ENCODE results near the gene CUX1. TPM values are rescaled to one million over a fixed set of nuclear protein-coding genes. Genes with fewer than 3 reads are reported as not detected.
A peak's percentile ranks its signal among the peaks of the same experiment; 100 is the strongest.

Gene CUX1
- total RNA-seq, 1 experiment from 2014 or later: 116 TPM

DNA sequence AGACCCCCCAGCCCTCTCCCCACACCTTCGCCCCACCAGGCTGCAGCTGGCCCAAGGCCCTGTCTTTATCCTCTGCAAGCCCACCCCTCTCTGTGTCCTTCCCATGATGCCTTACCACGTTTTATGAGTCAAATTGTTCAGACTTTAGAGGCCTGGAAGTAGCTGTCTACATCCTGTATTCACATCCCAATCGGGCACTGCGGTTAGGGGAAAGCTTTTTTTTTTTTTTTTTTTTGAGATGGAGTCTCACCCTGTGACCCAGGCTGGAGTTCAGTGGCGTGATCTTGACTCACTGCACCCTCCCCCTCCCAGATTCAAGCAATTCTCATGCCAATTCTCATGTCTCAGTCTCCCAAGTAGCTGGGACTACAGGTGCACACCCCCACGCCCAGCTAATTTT is 347.7 kb downstream of the CUX1 start:
- TF ChIP-seq, protein P1, sequence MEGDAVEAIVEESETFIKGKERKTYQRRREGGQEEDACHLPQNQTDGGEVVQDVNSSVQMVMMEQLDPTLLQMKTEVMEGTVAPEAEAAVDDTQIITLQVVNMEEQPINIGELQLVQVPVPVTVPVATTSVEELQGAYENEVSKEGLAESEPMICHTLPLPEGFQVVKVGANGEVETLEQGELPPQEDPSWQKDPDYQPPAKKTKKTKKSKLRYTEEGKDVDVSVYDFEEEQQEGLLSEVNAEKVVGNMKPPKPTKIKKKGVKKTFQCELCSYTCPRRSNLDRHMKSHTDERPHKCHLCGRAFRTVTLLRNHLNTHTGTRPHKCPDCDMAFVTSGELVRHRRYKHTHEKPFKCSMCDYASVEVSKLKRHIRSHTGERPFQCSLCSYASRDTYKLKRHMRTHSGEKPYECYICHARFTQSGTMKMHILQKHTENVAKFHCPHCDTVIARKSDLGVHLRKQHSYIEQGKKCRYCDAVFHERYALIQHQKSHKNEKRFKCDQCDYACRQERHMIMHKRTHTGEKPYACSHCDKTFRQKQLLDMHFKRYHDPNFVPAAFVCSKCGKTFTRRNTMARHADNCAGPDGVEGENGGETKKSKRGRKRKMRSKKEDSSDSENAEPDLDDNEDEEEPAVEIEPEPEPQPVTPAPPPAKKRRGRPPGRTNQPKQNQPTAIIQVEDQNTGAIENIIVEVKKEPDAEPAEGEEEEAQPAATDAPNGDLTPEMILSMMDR (IDR thresholded peaks at IDR 0.05; ENCODE audit: insufficient read depth in 1 of 2, low read depth in 1 of 2, low read length in 1 of 2, severe bottlenecking in 1 of 2, unreplicated experiment in 1 of 2): no peak
- Mint-ChIP-seq H3K9me3 (ENCODE audit: unreplicated experiment) (no peaks in the 10 kb centered on the region), H3K4me1 (ENCODE audit: low read depth, unreplicated experiment) (peaks cover 5% of the 10 kb centered on the region), H3K27ac (ENCODE audit: unreplicated experiment) (no peak overlapping the region), H3K4me3 (ENCODE audit: unreplicated experiment) (no peak overlapping the region), H3K36me3 (ENCODE audit: insufficient read depth, unreplicated experiment) (peaks cover 93% of the 10 kb centered on the region), H3K27me3 (ENCODE audit: insufficient read depth, unreplicated experiment) (no peaks in the 10 kb centered on the region)
- H3K4me1 ChIP-seq: no peaks in the 10 kb centered on the region
- CTCF ChIA-PET: no interaction called here
- H3K9me3 ChIP-seq: no peaks in the 10 kb centered on the region
- POLR2A ChIA-PET: no interaction called here
- DNase-seq: no peak
- intact Hi-C loops (cut with micrococcal nuclease; ENCODE audit: unreplicated experiment): no loop called here
- no peaks in the 10 kb centered on the region for H3K27me3 ChIP-seq (replicated peaks; ENCODE audit: control insufficient read depth, insufficient read depth, low read length)
- BruUV-seq (replicated peaks): no TSS peak
- peaks cover 1% of the 10 kb centered on the region; the same call in 1 of the 2 replicates for H3K36me3 ChIP-seq (ENCODE audit: control insufficient read depth, insufficient read depth, low read length)
- H3K4me3 ChIP-seq (ENCODE audit: low read depth, low read length): no peak overlapping the region

GRCh38 chr7:102167254-102167653 is 349.8 kb downstream of the CUX1 start:
- Mint-ChIP-seq H3K27ac (ENCODE audit: unreplicated experiment) (no peak overlapping the region), H3K4me1 (ENCODE audit: low read depth, unreplicated experiment) (peaks cover 5% of the 10 kb centered on the region), H3K27me3 (ENCODE audit: insufficient read depth, unreplicated experiment) (no peaks in the 10 kb centered on the region), H3K4me3 (ENCODE audit: unreplicated experiment) (no peak overlapping the region), H3K9me3 (ENCODE audit: unreplicated experiment) (no peaks in the 10 kb centered on the region), H3K36me3 (ENCODE audit: insufficient read depth, unreplicated experiment) (peaks cover 88% of the 10 kb centered on the region)
- BruUV-seq (replicated peaks): no TSS peak
- POLR2A ChIA-PET: interaction anchor here (0.6 kb wide), 1 partner anchor 45 kb away, joined by 5 read pairs; no protein-coding TSS in a partner anchor
- no peak for DNase-seq
- Histone ChIP-seq H3K36me3 (ENCODE audit: control insufficient read depth, insufficient read depth, low read length) (no peaks in the 10 kb centered on the region; the same call in none of the 2 replicates), H3K4me1 (no peaks in the 10 kb centered on the region), H3K9me3 (no peaks in the 10 kb centered on the region), H3K4me3 (ENCODE audit: low read depth, low read length) (no peak overlapping the region), H3K27me3 (replicated peaks; ENCODE audit: control insufficient read depth, insufficient read depth, low read length) (no peaks in the 10 kb centered on the region)
- TF ChIP-seq, protein P1 (IDR thresholded peaks at IDR 0.05; ENCODE audit: insufficient read depth in 1 of 2, low read depth in 1 of 2, low read length in 1 of 2, severe bottlenecking in 1 of 2, unreplicated experiment in 1 of 2): no peak
- intact Hi-C loops (cut with micrococcal nuclease; ENCODE audit: unreplicated experiment): no loop called here
- CTCF ChIA-PET: no interaction called here

- H3K27ac Mint-ChIP-seq (ENCODE audit: unreplicated experiment): peak overlapping the region; percentile 41
- BruUV-seq (replicated peaks): no TSS peak
- H3K4me1 Mint-ChIP-seq (ENCODE audit: low read depth, unreplicated experiment): no peaks in the 10 kb centered on the region
- TF ChIP-seq, protein P1 (IDR thresholded peaks at IDR 0.05; ENCODE audit: insufficient read depth in 1 of 2, low read depth in 1 of 2, low read length in 1 of 2, severe bottlenecking in 1 of 2, unreplicated experiment in 1 of 2): no peak
- ChIA-PET CTCF (no interaction called here), POLR2A (no interaction called here)
- peaks cover 83% of the 10 kb centered on the region for H3K36me3 Mint-ChIP-seq (ENCODE audit: insufficient read depth, unreplicated experiment)
- no peak for DNase-seq
- H3K4me3 Mint-ChIP-seq (ENCODE audit: unreplicated experiment): no peak overlapping the region
- Histone ChIP-seq H3K4me1 (no peaks in the 10 kb centered on the region), H3K27me3 (replicated peaks; ENCODE audit: control insufficient read depth, insufficient read depth, low read length) (no peaks in the 10 kb centered on the region), H3K36me3 (ENCODE audit: control insufficient read depth, insufficient read depth, low read length) (no peaks in the 10 kb centered on the region; the same call in none of the 2 replicates), H3K4me3 (ENCODE audit: low read depth, low read length) (no peak overlapping the region), H3K9me3 (no peaks in the 10 kb centered on the region)
- no peaks in the 10 kb centered on the region for H3K9me3 Mint-ChIP-seq (ENCODE audit: unreplicated experiment)
- H3K27me3 Mint-ChIP-seq (ENCODE audit: insufficient read depth, unreplicated experiment): no peaks in the 10 kb centered on the region
- intact Hi-C loops (cut with micrococcal nuclease; ENCODE audit: unreplicated experiment): no loop called here
These were observed 352.4 kb downstream of the CUX1 start for GRCh38 chr7:102169651-102170392.

Data from Caco-2 (cell line).